Calu3 (cell line): ENCODE measurements around the gene SULF2. TPM values are rescaled to one million over a fixed set of nuclear protein-coding genes. Genes with fewer than 3 reads are reported as not detected.

Source experiments
- BruUV-seq: library from RNA; stranded (reverse); fragments of 400-500 nt; replicated peaks from 2 replicates; lab custom pipeline; 2021; lab: Mats Ljungman, UMichigan
- CTCF ChIA-PET: fragments of 300-600 bp; sonication (Branson Sonifier 250); formaldehyde crosslinking; loops from one replicate; lab custom pipeline; 2022; ENCODE audit warnings: antibody characterized with exemption; lab: Charles Lee
- DNase-seq: peaks from one replicate; pipeline ENCODE4 v3.0.0; 2022
- H3K27ac Mint-ChIP-seq: one replicate; pipeline ENCODE4 v1.8.0; 2022; ENCODE audit warnings: mixed read lengths; ENCODE audit not compliant: unreplicated experiment
- H3K27me3 Mint-ChIP-seq: one replicate; pipeline ENCODE4 v1.8.0; 2022; ENCODE audit warnings: mixed read lengths; ENCODE audit not compliant: unreplicated experiment
- H3K36me3 Mint-ChIP-seq: one replicate; pipeline ENCODE4 v1.8.0; 2022; ENCODE audit warnings: mild to moderate bottlenecking, moderate library complexity, mixed read lengths; ENCODE audit not compliant: insufficient read depth, unreplicated experiment
- H3K4me1 Mint-ChIP-seq: one replicate; pipeline ENCODE4 v1.8.0; 2022; ENCODE audit warnings: mild to moderate bottlenecking, low read depth, mixed read lengths; ENCODE audit not compliant: unreplicated experiment
- H3K4me3 Mint-ChIP-seq: one replicate; pipeline ENCODE4 v1.8.0; 2022; ENCODE audit warnings: mild to moderate bottlenecking, low read depth, moderate library complexity, mixed read lengths; ENCODE audit not compliant: unreplicated experiment
- H3K9me3 Mint-ChIP-seq: one replicate; pipeline ENCODE4 v1.8.0; 2022; ENCODE audit warnings: low read depth, mixed read lengths; ENCODE audit not compliant: unreplicated experiment
- CTCF ChIP-seq: fragments of 200-600 bp; IDR thresholded peaks from one replicate; pipeline ENCODE4 v1.8.0; 2022; ENCODE audit warnings: antibody characterized with exemption; ENCODE audit not compliant: unreplicated experiment
- intact Hi-C: fragments of 100-400 bp; cut with micrococcal nuclease; formaldehyde crosslinking; loops from one replicate; pipeline ENCODE4 v1.10.0; 2022; ENCODE audit not compliant: unreplicated experiment
- total RNA-seq: library from RNA; stranded (reverse); gene quantifications from 2 replicates; pipeline ENCODE4 v1.2.3, GENCODE V29; 2022

The SULF2 gene
- total RNA-seq, 1 experiment from 2014 or later = 112 TPM

- Mint-ChIP-seq H3K4me1 (peaks cover 27% of the 10 kb centered on the region), H3K36me3 (no peaks in the 10 kb centered on the region), H3K9me3 (peaks cover 5% of the 10 kb centered on the region), H3K4me3 (no peak overlapping the region), H3K27ac (no peak overlapping the region), H3K27me3 (no peaks in the 10 kb centered on the region)
- TF ChIP-seq CTCF = no peak
- intact Hi-C loops = no loop called here
- CTCF ChIA-PET = no interaction called here
- no peak for DNase-seq
- no TSS peak for BruUV-seq
Measured at GRCh38 chr20:47814632-47815415, 29.5 kb upstream of the SULF2 start.

GRCh38 chr20:47810721-47811347 is 25.6 kb upstream of the SULF2 start:
- no TSS peak for BruUV-seq
- TF ChIP-seq CTCF = no peak
- peaks cover 30% of the 10 kb centered on the region for H3K4me1 Mint-ChIP-seq
- CTCF ChIA-PET = interaction anchor here (0.6 to 0.7 kb wide), 2 partner anchors 25 to 664 kb away, joined by 3 read pairs; no protein-coding TSS in a partner anchor
- intact Hi-C loops = no loop called here
- no peaks in the 10 kb centered on the region for H3K27me3 Mint-ChIP-seq
- no peak for DNase-seq
- H3K27ac Mint-ChIP-seq = no peak overlapping the region
- peaks cover 5% of the 10 kb centered on the region for H3K9me3 Mint-ChIP-seq
- H3K36me3 Mint-ChIP-seq = no peaks in the 10 kb centered on the region
- H3K4me3 Mint-ChIP-seq = no peak overlapping the region

- H3K27ac Mint-ChIP-seq = peak overlapping the region; percentile 86
- no peak for DNase-seq
- CTCF ChIA-PET = interaction anchor here (0.6 to 1.0 kb wide), 7 partner anchors 9 to 811 kb away, joined by 3 to 7 read pairs (median 3); no protein-coding TSS in a partner anchor
- H3K4me3 Mint-ChIP-seq = peak overlapping the region; percentile 56
- BruUV-seq = no TSS peak
- H3K36me3 Mint-ChIP-seq = no peaks in the 10 kb centered on the region
- peaks cover 30% of the 10 kb centered on the region for H3K4me1 Mint-ChIP-seq
- H3K27me3 Mint-ChIP-seq = no peaks in the 10 kb centered on the region
- no peak for TF ChIP-seq CTCF
- peaks cover 5% of the 10 kb centered on the region for H3K9me3 Mint-ChIP-seq
- intact Hi-C loops = no loop called here
Measured at GRCh38 chr20:47810116-47810677, 24.9 kb upstream of the SULF2 start.

- H3K4me3 Mint-ChIP-seq = peak overlapping the region; percentile 56
Measured at GRCh38 chr20:47809161-47809960, 24.1 kb upstream of the SULF2 start.

More at GRCh38 chr20:47809161-47809960, 24.1 kb upstream of the SULF2 start:
- Mint-ChIP-seq H3K36me3 (no peaks in the 10 kb centered on the region), H3K27me3 (no peaks in the 10 kb centered on the region), H3K4me1 (peaks cover 30% of the 10 kb centered on the region), H3K27ac (peak overlapping the region; percentile 86), H3K9me3 (peaks cover 5% of the 10 kb centered on the region)
- BruUV-seq = TSS peak; percentile 99
- intact Hi-C loops = no loop called here
- DNase-seq = peak; percentile 95
- CTCF ChIA-PET = interaction anchor here (0.6 to 1.3 kb wide), 8 partner anchors 10 to 811 kb away, joined by 3 to 7 read pairs (median 4); no protein-coding TSS in a partner anchor
- no peak for TF ChIP-seq CTCF
